ENCODE results near the gene GDA.

Gene GDA

GRCh38 chr9:72156586-72156985 lies 7.3 kb downstream of the GDA start:
- Histone ChIP-seq H3K9me3 (replicated peaks; ENCODE audit: insufficient read depth, low read length) (no peaks in the 10 kb centered on the region), H3K4me1 (ENCODE audit: low read length) (no peaks in the 10 kb centered on the region), H3K27ac (ENCODE audit: low read length) (no peak overlapping the region), H4K20me1 (ENCODE audit: insufficient read depth, low read length) (no peaks in the 10 kb centered on the region), H3K36me3 (replicated peaks; ENCODE audit: insufficient read depth, low read length) (no peaks in the 10 kb centered on the region), H3K27me3 (replicated peaks; ENCODE audit: insufficient read depth, low read length) (no peaks in the 10 kb centered on the region), H3K9ac (ENCODE audit: low read length) (no peak overlapping the region), H2AFZ (ENCODE audit: low read length) (no peak overlapping the region), H3K4me3 (ENCODE audit: low read length) (no peak overlapping the region), H3F3A (ENCODE audit: insufficient read depth, low read length) (no peaks in the 10 kb centered on the region), H3K4me2 (ENCODE audit: low read depth, low read length) (no peak overlapping the region), H3K9me2 (replicated peaks; ENCODE audit: insufficient read depth, low read length) (no peaks in the 10 kb centered on the region), H3K79me2 (ENCODE audit: low read length) (no peaks in the 10 kb centered on the region)
- TF ChIP-seq EZH2 (optimal IDR thresholded peaks at IDR 0.05; ENCODE audit: low read depth, low read length): no peak
- TF ChIP-seq CTCF (IDR thresholded peaks at IDR 0.05; ENCODE audit: low read length): no peak
- no peak for TF ChIP-seq EZH2phosphoT487 (IDR thresholded peaks at IDR 0.05; ENCODE audit: low read length)
- DNase-seq: no peak

- Histone ChIP-seq H3K4me3 (ENCODE audit: low read length) (no peak overlapping the region), H4K20me1 (ENCODE audit: insufficient read depth, low read length) (no peaks in the 10 kb centered on the region), H3K27me3 (replicated peaks; ENCODE audit: insufficient read depth, low read length) (no peaks in the 10 kb centered on the region), H3K9me3 (replicated peaks; ENCODE audit: insufficient read depth, low read length) (no peaks in the 10 kb centered on the region), H2AFZ (ENCODE audit: low read length) (no peak overlapping the region), H3K4me1 (ENCODE audit: low read length) (no peaks in the 10 kb centered on the region), H3K9ac (ENCODE audit: low read length) (no peak overlapping the region), H3K79me2 (ENCODE audit: low read length) (no peaks in the 10 kb centered on the region), H3K36me3 (replicated peaks; ENCODE audit: insufficient read depth, low read length) (no peaks in the 10 kb centered on the region), H3F3A (ENCODE audit: insufficient read depth, low read length) (no peaks in the 10 kb centered on the region), H3K4me2 (ENCODE audit: low read depth, low read length) (no peak overlapping the region), H3K9me2 (replicated peaks; ENCODE audit: insufficient read depth, low read length) (no peaks in the 10 kb centered on the region), H3K27ac (ENCODE audit: low read length) (no peak overlapping the region)
- TF ChIP-seq EZH2phosphoT487 (IDR thresholded peaks at IDR 0.05; ENCODE audit: low read length) (no peak), EZH2 (optimal IDR thresholded peaks at IDR 0.05; ENCODE audit: low read depth, low read length) (no peak), CTCF (IDR thresholded peaks at IDR 0.05; ENCODE audit: low read length) (no peak)
- DNase-seq: no peak
These were observed 9.4 kb downstream of the GDA start for GRCh38 chr9:72158680-72159079.

- no peaks in the 10 kb centered on the region for H3K9me3 ChIP-seq (replicated peaks; ENCODE audit: insufficient read depth, low read length)
- H2AFZ ChIP-seq (ENCODE audit: low read length): no peak overlapping the region
- no peaks in the 10 kb centered on the region for H3K36me3 ChIP-seq (replicated peaks; ENCODE audit: insufficient read depth, low read length)
- H4K20me1 ChIP-seq (ENCODE audit: insufficient read depth, low read length): no peaks in the 10 kb centered on the region
- no peaks in the 10 kb centered on the region for H3F3A ChIP-seq (ENCODE audit: insufficient read depth, low read length)
- no peak overlapping the region for H3K4me3 ChIP-seq (ENCODE audit: low read length)
- TF ChIP-seq CTCF (IDR thresholded peaks at IDR 0.05; ENCODE audit: low read length) (no peak), EZH2 (optimal IDR thresholded peaks at IDR 0.05; ENCODE audit: low read depth, low read length) (no peak), EZH2phosphoT487 (IDR thresholded peaks at IDR 0.05; ENCODE audit: low read length) (no peak)
- H3K27me3 ChIP-seq (replicated peaks; ENCODE audit: insufficient read depth, low read length): no peaks in the 10 kb centered on the region
- no peak overlapping the region for H3K9ac ChIP-seq (ENCODE audit: low read length)
- no peak overlapping the region for H3K4me2 ChIP-seq (ENCODE audit: low read depth, low read length)
- H3K79me2 ChIP-seq (ENCODE audit: low read length): no peaks in the 10 kb centered on the region
- H3K27ac ChIP-seq (ENCODE audit: low read length): no peak overlapping the region
- no peak for DNase-seq
- no peaks in the 10 kb centered on the region for H3K4me1 ChIP-seq (ENCODE audit: low read length)
- no peaks in the 10 kb centered on the region for H3K9me2 ChIP-seq (replicated peaks; ENCODE audit: insufficient read depth, low read length)
These were observed 11.3 kb downstream of the GDA start for GRCh38 chr9:72160446-72161123.
